Thymus (tissue), 11 donors: ENCODE data around the gene DHRS11. TPM values are rescaled to one million over a fixed set of nuclear protein-coding genes. Genes with fewer than 3 reads are reported as not detected.
"Not testable (repeated sequence)": the region's sequence is repeated elsewhere in the genome, so short reads cannot be mapped to it uniquely, and the experiment has no call there.

Source experiments
- DNase-seq, 9 donors: peaks; one replicate each; pipeline ENCODE4 v3.0.0-alpha.2; 2013; ENCODE audit warnings: low spot score in 9 of 9, low read depth in 6 of 9, missing footprints in 1 of 9
- H3K27ac ChIP-seq, 2 donors: one replicate each; pipeline ENCODE4 v1.5.1; 2013; ENCODE audit warnings: control low read depth in 1 of 2, low read depth in 1 of 2, low read length in 1 of 2, mild to moderate bottlenecking in 1 of 2, moderate library complexity in 1 of 2
- H3K27me3 ChIP-seq, 2 donors: one replicate each; pipeline ENCODE4 v1.5.1; 2013; ENCODE audit warnings: low read length in 1 of 2; ENCODE audit not compliant: control insufficient read depth in 2 of 2, insufficient read depth in 1 of 2
- H3K36me3 ChIP-seq, 2 donors: one replicate each; pipeline ENCODE4 v1.5.1; 2013; ENCODE audit warnings: low read length in 1 of 2, mild to moderate bottlenecking in 1 of 2, moderate library complexity in 1 of 2; ENCODE audit not compliant: control insufficient read depth in 2 of 2, insufficient read depth in 2 of 2
- H3K4me1 ChIP-seq, 2 donors: one replicate each; pipeline ENCODE4 v1.5.1; 2013; ENCODE audit warnings: low read length in 2 of 2; ENCODE audit not compliant: control insufficient read depth in 2 of 2, insufficient read depth in 2 of 2
- H3K4me3 ChIP-seq, 2 donors: one replicate each; pipeline ENCODE4 v1.5.1; 2013; ENCODE audit warnings: low read length in 2 of 2, control low read depth in 1 of 2, mild to moderate bottlenecking in 1 of 2
- H3K9me3 ChIP-seq, 2 donors: one replicate each; pipeline ENCODE4 v1.5.1; 2013; ENCODE audit warnings: low read length in 1 of 2, mild to moderate bottlenecking in 1 of 2; ENCODE audit not compliant: control insufficient read depth in 2 of 2, insufficient read depth in 1 of 2
- WGBS: extraction: QIAGEN DNeasy Blood & Tissue Kit; methylation state at CpG from one replicate; pipeline ENCODE4 v1.1.7; 2013; 5-methylcytosine and 5-hydroxymethylcytosine counted together
- polyA plus RNA-seq: library from polyadenylated mRNA; stranded (reverse); fragments of 200-250 nt; gene quantifications from one replicate; pipeline ENCODE4 v1.2.3, GENCODE V29; 2013
- total RNA-seq: library from RNA; stranded (reverse); fragments of 120-200 nt; gene quantifications from one replicate; pipeline ENCODE4 v1.2.4, GENCODE V29; 2013
- donor health status: healthy.

Gene DHRS11
- total and polyA plus RNA-seq, 2 donors: 3.0 to 5.1 TPM

GRCh38 chr17:36598951-36599401, 7.3 kb downstream of the DHRS11 start:
- Histone ChIP-seq H3K9me3 (peaks cover 0 to 2% of the 10 kb centered on the region in 2 donors), H3K36me3 (no peaks in the 10 kb centered on the region)
- DNase-seq: no peak

GRCh38 chr17:36599546-36600250, 8.0 kb downstream of the DHRS11 start:
- 97% methylated on average over 11 of the region's 11 CpGs for WGBS
- Histone ChIP-seq H3K4me1 (peaks cover 11 to 20% of the 10 kb centered on the region in 2 donors), H3K36me3 (no peaks in the 10 kb centered on the region), H3K4me3 (no peak overlapping the region), H3K27me3 (peaks cover 0 to 10% of the 10 kb centered on the region in 2 donors), H3K27ac (no peak overlapping the region), H3K9me3 (peaks cover 0 to 2% of the 10 kb centered on the region in 2 donors)
- no peak for DNase-seq

More at GRCh38 chr17:36598951-36599401, 7.3 kb downstream of the DHRS11 start:
- Histone ChIP-seq H3K27ac (no peak overlapping the region), H3K4me1 (peaks cover 11 to 20% of the 10 kb centered on the region in 2 donors), H3K4me3 (no peak overlapping the region), H3K27me3 (peaks cover 0 to 10% of the 10 kb centered on the region in 2 donors)
- 96% methylated on average over 13 of the region's 13 CpGs for whole genome bisulfite sequencing

DNA sequence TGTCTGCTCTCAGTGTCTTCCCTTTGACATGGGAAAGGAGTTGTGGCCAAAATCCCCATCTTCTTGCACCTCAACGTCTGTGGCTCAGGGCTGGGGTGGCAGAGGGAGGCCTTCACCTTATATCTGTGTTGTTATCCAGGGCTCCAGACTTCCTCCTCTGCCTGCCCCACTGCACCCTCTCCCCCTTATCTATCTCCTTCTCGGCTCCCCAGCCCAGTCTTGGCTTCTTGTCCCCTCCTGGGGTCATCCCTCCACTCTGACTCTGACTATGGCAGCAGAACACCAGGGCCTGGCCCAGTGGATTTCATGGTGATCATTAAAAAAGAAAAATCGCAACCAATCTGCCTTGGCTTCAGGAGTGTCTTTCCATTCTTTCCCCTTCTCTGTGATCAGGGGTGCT, 8.8 kb downstream of the DHRS11 start:
- Histone ChIP-seq H3K4me3 (no peak overlapping the region), H3K27ac (no peak overlapping the region), H3K4me1 (peaks cover 11 to 20% of the 10 kb centered on the region in 2 donors), H3K27me3 (peaks cover 0 to 10% of the 10 kb centered on the region in 2 donors), H3K9me3 (peaks cover 0 to 2% of the 10 kb centered on the region in 2 donors), H3K36me3 (no peaks in the 10 kb centered on the region)
- DNase-seq: no peak
- WGBS: 69% methylated on average over 3 of the region's 3 CpGs

DNA sequence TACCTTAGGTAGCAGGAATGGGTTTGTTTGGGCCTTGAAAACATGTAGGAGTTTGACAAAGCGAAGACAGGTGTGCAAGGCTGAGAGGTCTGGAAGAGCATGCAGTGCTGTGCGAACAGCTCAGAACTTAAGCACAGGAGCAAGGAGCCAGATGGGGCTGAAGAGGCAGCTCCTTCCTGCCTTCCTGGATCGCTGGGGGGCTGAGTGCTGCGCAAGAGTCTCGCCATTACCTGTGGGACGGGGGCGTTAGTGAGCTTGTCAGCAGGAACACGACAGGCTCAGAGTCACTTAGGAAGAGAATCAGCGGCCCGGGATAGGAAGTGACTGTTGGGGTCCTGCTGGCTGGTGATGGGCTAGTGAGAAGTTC, 9.2 kb downstream of the DHRS11 start:
- Histone ChIP-seq H3K27me3 (peaks cover 0 to 10% of the 10 kb centered on the region in 2 donors), H3K27ac (peak overlapping the region; percentile 71 to 82), H3K4me3 (peak overlapping the region; percentile 83 to 91), H3K9me3 (peaks cover 0 to 2% of the 10 kb centered on the region in 2 donors), H3K4me1 (peaks cover 11 to 20% of the 10 kb centered on the region in 2 donors), H3K36me3 (no peaks in the 10 kb centered on the region)
- peak in 8 of 9 donors; percentile 8 to 71 (median 44) for DNase-seq
- WGBS: 14% methylated on average over 10 of the region's 10 CpGs

- Histone ChIP-seq H3K4me3 (peak within 1 kb of the TSS; percentile 83 to 91), H3K36me3 (no peaks in the 10 kb centered on the region), H3K27ac (peak within 1 kb of the TSS; percentile 71 to 82), H3K9me3 (peaks cover 0 to 2% of the 10 kb centered on the region in 2 donors), H3K4me1 (peaks cover 11 to 20% of the 10 kb centered on the region in 2 donors), H3K27me3 (peaks cover 0 to 10% of the 10 kb centered on the region in 2 donors)
- under 1% methylated on average over 60 of the region's 60 CpGs for WGBS
- peak; percentile 64 to 91 (median 84) for DNase-seq
Measured at GRCh38 chr17:36601303-36602029, 9.8 kb downstream of the DHRS11 start, which contains the start of gene MRM1. Gene MRM1 (plus strand): TSS chr17:36601583. CDS start chr17:36601811, 228 bp downstream.

DNA sequence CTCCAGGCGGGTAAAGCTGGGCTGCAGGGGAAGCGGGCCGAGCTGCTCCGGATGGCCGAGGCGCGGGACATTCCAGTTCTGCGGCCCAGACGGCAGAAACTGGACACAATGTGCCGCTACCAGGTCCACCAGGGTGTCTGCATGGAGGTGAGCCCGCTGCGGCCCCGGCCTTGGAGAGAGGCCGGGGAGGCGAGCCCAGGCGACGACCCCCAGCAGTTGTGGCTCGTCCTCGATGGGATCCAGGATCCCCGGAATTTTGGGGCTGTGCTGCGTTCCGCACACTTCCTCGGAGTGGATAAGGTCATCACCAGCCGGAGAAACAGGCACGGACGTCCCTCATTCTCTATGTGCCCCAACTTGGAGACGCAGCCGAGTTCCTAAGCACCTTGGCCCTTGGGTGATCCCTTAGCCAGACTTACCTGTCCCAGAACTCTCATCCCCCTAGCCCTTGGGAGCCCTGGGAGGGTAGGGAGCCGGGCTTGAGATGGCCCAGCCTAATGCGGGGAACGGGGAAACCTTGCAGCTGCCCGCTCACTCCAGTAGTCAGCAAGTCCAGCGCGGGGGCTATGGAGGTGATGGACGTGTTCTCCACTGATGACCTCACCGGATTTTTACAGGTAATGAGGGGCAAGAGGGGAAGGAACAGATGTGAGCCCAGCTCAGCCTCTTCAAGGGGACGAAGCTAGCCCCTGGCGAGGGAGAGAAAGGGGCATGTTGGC, 10.5 kb downstream of the DHRS11 start:
- Histone ChIP-seq H3K4me3 (peak overlapping the region; percentile 83 to 91), H3K27me3 (peaks cover 0 to 10% of the 10 kb centered on the region in 2 donors), H3K9me3 (peaks cover 0 to 2% of the 10 kb centered on the region in 2 donors), H3K36me3 (no peaks in the 10 kb centered on the region), H3K27ac (no peak overlapping the region), H3K4me1 (peaks cover 11 to 20% of the 10 kb centered on the region in 2 donors)
- 2% methylated on average over 38 of the region's 38 CpGs for WGBS
- peak in 1 of 9 donors; percentile 15 for DNase-seq

DNA sequence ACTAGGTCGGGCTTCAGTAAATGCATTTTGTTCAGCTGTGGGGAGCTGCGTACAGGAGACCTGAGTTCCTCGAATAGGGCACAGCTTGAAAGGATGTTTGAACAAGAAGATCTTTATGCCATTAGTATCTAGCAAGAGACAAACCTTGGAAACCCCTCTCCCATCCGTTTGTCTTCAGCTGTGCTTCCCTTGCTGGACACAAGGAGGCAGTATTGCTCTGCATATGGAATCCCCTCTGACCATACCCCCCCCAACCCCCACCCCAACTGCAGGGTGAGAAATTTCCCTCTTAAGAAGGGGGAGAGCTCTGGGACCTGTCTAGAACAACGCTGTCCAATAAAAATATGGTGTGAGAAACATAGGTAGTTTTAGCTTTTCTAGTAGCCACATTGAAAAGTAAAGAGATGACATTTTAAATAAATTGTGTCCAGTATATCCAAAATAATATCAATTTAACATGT, 11.3 kb downstream of the DHRS11 start:
- Histone ChIP-seq H3K36me3 (no peaks in the 10 kb centered on the region), H3K4me1 (peaks cover 11 to 20% of the 10 kb centered on the region in 2 donors), H3K27me3 (peaks cover 0 to 10% of the 10 kb centered on the region in 2 donors), H3K27ac (no peak overlapping the region), H3K9me3 (peaks cover 0 to 2% of the 10 kb centered on the region in 2 donors), H3K4me3 (peak overlapping the region in 1 of 2 donors; percentile 91)
- WGBS: 4% methylated on average over 5 of the region's 5 CpGs
- DNase-seq: peak in 8 of 9 donors; percentile 38 to 81 (median 56)

DNA sequence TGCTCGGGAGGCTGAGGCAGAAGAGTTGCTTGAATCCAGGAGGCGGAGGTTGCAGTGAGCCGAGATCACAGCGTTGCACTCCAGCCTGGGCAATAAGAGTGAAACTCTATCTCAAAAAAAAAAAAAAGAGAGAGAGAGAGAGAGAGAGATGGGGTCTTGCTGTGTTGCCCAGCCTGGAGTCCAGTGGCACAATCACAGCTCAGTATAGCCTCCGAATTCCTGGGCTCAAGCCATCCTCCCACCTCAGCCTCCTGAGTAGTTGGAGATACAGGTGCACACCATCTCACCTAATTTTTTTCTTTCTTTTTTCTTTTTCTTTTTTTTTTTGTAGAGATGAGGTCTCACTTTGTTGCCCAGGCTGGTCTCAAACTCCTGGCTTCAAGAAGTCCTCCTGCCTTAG, 13.3 kb downstream of the DHRS11 start:
- H3K27me3 ChIP-seq: peaks cover 0 to 10% of the 10 kb centered on the region in 2 donors
- DNase-seq, H3K9me3 ChIP-seq, H3K4me3 ChIP-seq, H3K36me3 ChIP-seq, H3K27ac ChIP-seq: not testable (repeated sequence)
- 98% methylated on average over 5 of the region's 5 CpGs for WGBS
- peaks cover 11 to 20% of the 10 kb centered on the region in 2 donors for H3K4me1 ChIP-seq
